HepG2 (cell line): ENCODE measurements around the gene C20orf204. TPM values are rescaled to one million over a fixed set of nuclear protein-coding genes. Genes with fewer than 3 reads are reported as not detected.

Experiments
- ATF7-NPFF ChIP-seq: sonication (generic); formaldehyde crosslinking; IDR thresholded peaks from 2 replicates; pipeline ENCODE4 v1.8.1; 2023; ENCODE audit warnings: mild to moderate bottlenecking, low read depth, missing genetic modification reagents, moderate library complexity
- BRCA1 ChIP-seq: sonication (generic); formaldehyde crosslinking; IDR thresholded peaks from 2 replicates; pipeline ENCODE4 v1.4.0; 2020; ENCODE audit warnings: missing genetic modification reagents
- CREM ChIP-seq, 2 experiments: sonication (generic) in 1 of 2; formaldehyde crosslinking in 1 of 2; IDR thresholded peaks; 2 replicates each; pipeline versions ENCODE4 v1.4.0 to v1.6.1; 2016 to 2020; ENCODE audit warnings: antibody characterized with exemption in 1 of 2, mild to moderate bottlenecking in 1 of 2, missing genetic modification reagents in 1 of 2
- DNMT1 ChIP-seq: sonication (generic); formaldehyde crosslinking; IDR thresholded peaks from 2 replicates; pipeline ENCODE4 v1.5.1; 2020; ENCODE audit warnings: mild to moderate bottlenecking, missing genetic modification reagents
- GATAD1 ChIP-seq: IDR thresholded peaks from 2 replicates; pipeline ENCODE4 v1.6.1; 2016; ENCODE audit warnings: missing genetic modification reagents, missing compliant biosample characterization
- HNF4G ChIP-seq, 2 experiments: sonication (generic) in 1 of 2; formaldehyde crosslinking in 1 of 2; IDR thresholded peaks; 2 replicates each; pipeline versions ENCODE4 v1.4.0 to v1.6.1; 2011 to 2020; ENCODE audit warnings: borderline replicate concordance in 2 of 2, low read depth in 2 of 2, mild to moderate bottlenecking in 2 of 2, low read length in 1 of 2, missing genetic modification reagents in 1 of 2, moderate library complexity in 1 of 2
- ISL2 ChIP-seq: sonication (generic); formaldehyde crosslinking; IDR thresholded peaks from 2 replicates; pipeline ENCODE4 v1.5.0; 2020; ENCODE audit warnings: missing genetic modification reagents
- NFYB ChIP-seq: sonication (generic); formaldehyde crosslinking; IDR thresholded peaks from 2 replicates; pipeline ENCODE4 v1.4.0; 2020; ENCODE audit warnings: missing genetic modification reagents
- RFX5 ChIP-seq: IDR thresholded peaks from 2 replicates; pipeline ENCODE4 v1.6.1; 2011; ENCODE audit warnings: low read depth, low read length, improper control_type of control experiment
- RFXAP ChIP-seq: sonication (generic); formaldehyde crosslinking; IDR thresholded peaks from 2 replicates; pipeline ENCODE4 v1.4.0; 2020; ENCODE audit warnings: missing genetic modification reagents, borderline replicate concordance
- XRCC5 ChIP-seq: fragments of 200-400 bp; formaldehyde crosslinking; optimal IDR thresholded peaks from 2 replicates; pipeline ENCODE3; 2017; ENCODE audit warnings: mild to moderate bottlenecking, low read length
- ZKSCAN8 ChIP-seq: IDR thresholded peaks from 2 replicates; pipeline ENCODE4 v1.6.1; 2016; ENCODE audit warnings: borderline replicate concordance, missing genetic modification reagents, missing compliant biosample characterization
- ZNF207 ChIP-seq: fragments of 450-650 bp; IDR thresholded peaks from 2 replicates; pipeline ENCODE4 v1.6.1; 2016; ENCODE audit warnings: antibody characterized with exemption, borderline replicate concordance
- ZNF224 ChIP-seq: sonication (generic); formaldehyde crosslinking; IDR thresholded peaks from 2 replicates; pipeline ENCODE4 v1.5.0; 2020; ENCODE audit warnings: mild to moderate bottlenecking, missing genetic modification reagents
- ZNF317 ChIP-seq: sonication (generic); formaldehyde crosslinking; IDR thresholded peaks from 2 replicates; pipeline ENCODE4 v1.5.0; 2020; ENCODE audit warnings: mild to moderate bottlenecking, missing genetic modification reagents
- ZNF564 ChIP-seq: sonication (generic); formaldehyde crosslinking; IDR thresholded peaks from 2 replicates; pipeline ENCODE4 v1.8.1; 2023; ENCODE audit warnings: mild to moderate bottlenecking, missing genetic modification reagents
- ZNF616 ChIP-seq: sonication (generic); formaldehyde crosslinking; IDR thresholded peaks from 2 replicates; pipeline ENCODE4 v1.5.0; 2020; ENCODE audit warnings: low read depth, mild to moderate bottlenecking, missing genetic modification reagents
- ZNF746 ChIP-seq: sonication (generic); formaldehyde crosslinking; IDR thresholded peaks from 2 replicates; pipeline ENCODE4 v1.8.0; 2022; ENCODE audit warnings: mild to moderate bottlenecking, missing genetic modification reagents
- ZNF878 ChIP-seq: sonication (generic); formaldehyde crosslinking; IDR thresholded peaks from 2 replicates; pipeline ENCODE4 v1.8.1; 2023; ENCODE audit warnings: mild to moderate bottlenecking, missing genetic modification reagents, moderate library complexity
- polyA plus RNA-seq, 8 experiments: library from polyadenylated mRNA; depleted of rRNA in 3 of 8; stranded (reverse) in 7 of 8; unstranded in 1 of 8; fragments of >200 nt; fragmentation: Illumina TruSeq in 4 of 8; extraction: Trizol in 4 of 8; gene quantifications; 2 replicates each; pipeline versions ENCODE4 v1.2.1 to v1.2.3, GENCODE V29; 2011 to 2016; ENCODE audit warnings: low read depth in 4 of 8, missing spikeins in 1 of 8, mixed read lengths in 1 of 8; ENCODE audit not compliant: insufficient read depth in 1 of 8
- total RNA-seq, 5 experiments: library from RNA; depleted of rRNA; stranded (reverse); fragments of >200 nt; fragmentation: Illumina TruSeq; extraction: Trizol; gene quantifications; 2 replicates each; pipeline ENCODE4 v1.2.3, GENCODE V29; 2016; ENCODE audit warnings: low read depth in 1 of 5
- TF ChIP-seq, protein P1 (sequence below), 2 experiments: sonication (generic) in 1 of 2; formaldehyde crosslinking in 1 of 2; IDR thresholded peaks; 2 replicates each; pipeline versions ENCODE4 v1.6.1 to v1.9.0; 2014 to 2022; ENCODE audit warnings: antibody characterized with exemption in 1 of 2, borderline replicate concordance in 1 of 2, inconsistent platforms in 1 of 2, low read depth in 1 of 2, missing genetic modification reagents in 1 of 2
- TF ChIP-seq, protein P2 (sequence below): sonication (generic); formaldehyde crosslinking; IDR thresholded peaks from 2 replicates; pipeline ENCODE4 v1.4.0; 2020; ENCODE audit warnings: missing genetic modification reagents

Gene C20orf204
- total and polyA plus RNA-seq, 2 of the 13 experiments (the other 11 are each of a cell fraction or from before 2014, with no cell fraction given) = 22.1 to 80.0 TPM

DNA sequence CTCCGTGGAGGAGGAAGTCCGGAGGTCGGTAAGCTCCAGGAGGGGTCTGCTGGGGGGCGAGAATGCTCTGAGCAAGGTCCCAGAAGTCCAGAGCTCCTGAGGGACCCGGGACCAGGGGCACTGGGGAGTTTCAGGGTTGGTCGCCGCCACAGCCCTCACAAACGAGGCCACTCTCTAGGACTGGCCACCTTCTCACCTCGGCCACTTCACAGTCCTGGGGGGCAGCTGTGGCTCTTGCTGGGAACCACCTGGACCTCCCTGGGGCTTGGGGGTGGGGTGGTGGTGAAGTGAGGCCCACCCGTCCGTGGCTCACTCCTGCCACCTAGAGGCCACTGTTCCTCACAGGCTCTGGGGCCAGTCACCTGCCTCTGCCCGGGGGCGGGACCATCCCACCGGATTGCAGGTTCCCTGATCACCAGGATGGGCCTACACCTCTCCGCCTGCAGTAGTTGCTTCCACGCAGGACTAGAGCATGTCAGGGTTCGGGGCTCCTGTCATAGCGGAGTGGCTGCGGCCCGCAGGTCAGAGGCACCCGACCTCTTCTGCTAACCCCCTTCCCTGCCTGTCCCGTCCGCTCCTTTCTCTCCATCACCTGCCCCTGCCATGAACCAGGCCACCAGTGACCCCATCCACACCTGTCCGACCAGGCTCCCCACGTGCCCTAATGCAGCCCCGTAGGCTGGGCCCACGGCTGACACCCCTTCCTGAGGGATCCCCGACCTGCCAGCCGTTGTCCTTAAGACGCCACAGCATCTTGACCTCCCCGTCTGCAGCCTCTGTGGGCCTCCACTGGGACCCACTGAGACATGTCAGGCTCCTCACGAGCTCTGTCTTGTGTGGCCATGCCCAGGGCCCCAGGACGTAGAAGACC lies 21.9 kb downstream of the C20orf204 start (continued):
- TF ChIP-seq, protein P1, sequence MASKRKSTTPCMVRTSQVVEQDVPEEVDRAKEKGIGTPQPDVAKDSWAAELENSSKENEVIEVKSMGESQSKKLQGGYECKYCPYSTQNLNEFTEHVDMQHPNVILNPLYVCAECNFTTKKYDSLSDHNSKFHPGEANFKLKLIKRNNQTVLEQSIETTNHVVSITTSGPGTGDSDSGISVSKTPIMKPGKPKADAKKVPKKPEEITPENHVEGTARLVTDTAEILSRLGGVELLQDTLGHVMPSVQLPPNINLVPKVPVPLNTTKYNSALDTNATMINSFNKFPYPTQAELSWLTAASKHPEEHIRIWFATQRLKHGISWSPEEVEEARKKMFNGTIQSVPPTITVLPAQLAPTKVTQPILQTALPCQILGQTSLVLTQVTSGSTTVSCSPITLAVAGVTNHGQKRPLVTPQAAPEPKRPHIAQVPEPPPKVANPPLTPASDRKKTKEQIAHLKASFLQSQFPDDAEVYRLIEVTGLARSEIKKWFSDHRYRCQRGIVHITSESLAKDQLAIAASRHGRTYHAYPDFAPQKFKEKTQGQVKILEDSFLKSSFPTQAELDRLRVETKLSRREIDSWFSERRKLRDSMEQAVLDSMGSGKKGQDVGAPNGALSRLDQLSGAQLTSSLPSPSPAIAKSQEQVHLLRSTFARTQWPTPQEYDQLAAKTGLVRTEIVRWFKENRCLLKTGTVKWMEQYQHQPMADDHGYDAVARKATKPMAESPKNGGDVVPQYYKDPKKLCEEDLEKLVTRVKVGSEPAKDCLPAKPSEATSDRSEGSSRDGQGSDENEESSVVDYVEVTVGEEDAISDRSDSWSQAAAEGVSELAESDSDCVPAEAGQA (IDR thresholded peaks at IDR 0.05; ENCODE audit: low read depth) = no peak
- TF ChIP-seq, protein P1 (CRISPR knock-in tag; IDR thresholded peaks at IDR 0.05; ENCODE audit: borderline replicate concordance) = no peak
- TF ChIP-seq, protein P2, sequence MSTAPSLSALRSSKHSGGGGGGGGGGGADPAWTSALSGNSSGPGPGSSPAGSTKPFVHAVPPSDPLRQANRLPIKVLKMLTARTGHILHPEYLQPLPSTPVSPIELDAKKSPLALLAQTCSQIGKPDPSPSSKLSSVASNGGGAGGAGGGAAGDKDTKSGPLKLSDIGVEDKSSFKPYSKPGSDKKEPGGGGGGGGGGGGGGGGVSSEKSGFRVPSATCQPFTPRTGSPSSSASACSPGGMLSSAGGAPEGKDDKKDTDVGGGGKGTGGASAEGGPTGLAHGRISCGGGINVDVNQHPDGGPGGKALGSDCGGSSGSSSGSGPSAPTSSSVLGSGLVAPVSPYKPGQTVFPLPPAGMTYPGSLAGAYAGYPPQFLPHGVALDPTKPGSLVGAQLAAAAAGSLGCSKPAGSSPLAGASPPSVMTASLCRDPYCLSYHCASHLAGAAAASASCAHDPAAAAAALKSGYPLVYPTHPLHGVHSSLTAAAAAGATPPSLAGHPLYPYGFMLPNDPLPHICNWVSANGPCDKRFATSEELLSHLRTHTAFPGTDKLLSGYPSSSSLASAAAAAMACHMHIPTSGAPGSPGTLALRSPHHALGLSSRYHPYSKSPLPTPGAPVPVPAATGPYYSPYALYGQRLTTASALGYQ (CRISPR knock-in tag) = no peak
- TF ChIP-seq BRCA1 (CRISPR knock-in tag) (0 out of 2 replicates have a peak, but pooled peaks have one; percentile 69), ZNF878 (CRISPR knock-in tag) (no peak; the same call in 1 of the 2 replicates), ZKSCAN8 (CRISPR knock-in tag) (peak; percentile 34; the same call in 1 of the 2 replicates), ZNF224 (CRISPR knock-in tag) (peak; percentile 28; the same call in 1 of the 2 replicates), GATAD1 (CRISPR knock-in tag) (peak; percentile 83), XRCC5 (peak; percentile 91), ZNF616 (CRISPR knock-in tag) (no peak), ISL2 (CRISPR knock-in tag) (peak; percentile 57; the same call in 1 of the 2 replicates), RFX5 (0 out of 2 replicates have a peak, but pooled peaks have one; percentile 9), ZNF207 (no peak), ATF7-NPFF (CRISPR knock-in tag) (peak; percentile 62; the same call in 1 of the 2 replicates), NFYB (peak; percentile 6; the same call in 1 of the 2 replicates), ZNF746 (CRISPR knock-in tag) (no peak), ZNF317 (peak; percentile 30; the same call in 1 of the 2 replicates), HNF4G (IDR thresholded peaks at IDR 0.05; ENCODE audit: borderline replicate concordance, low read depth, low read length) (no peak; the same call in 1 of the 2 replicates), HNF4G (CRISPR knock-in tag; IDR thresholded peaks at IDR 0.05; ENCODE audit: borderline replicate concordance, low read depth) (no peak), DNMT1 (CRISPR knock-in tag) (no peak), ZNF564 (CRISPR knock-in tag) (no peak), RFXAP (peak; percentile 73; the same call in 1 of the 2 replicates), CREM (IDR thresholded peaks at IDR 0.05) (peak; percentile 50; the same call in 1 of the 2 replicates), CREM (CRISPR knock-in tag; IDR thresholded peaks at IDR 0.05) (no peak; the same call in 1 of the 2 replicates)
